GM12891 (cell line): ENCODE measurements around the gene JPH2.

Experiments
- POLR2AphosphoS5 ChIP-seq: IDR thresholded peaks from 2 replicates; pipeline ENCODE4 v1.6.1; 2011; ENCODE audit warnings: low read depth, low read length, control low read depth
- SPI1 ChIP-seq: IDR thresholded peaks from 2 replicates; pipeline ENCODE4 v1.6.1; 2011; ENCODE audit warnings: low read depth, low read length, control low read depth

DNA sequence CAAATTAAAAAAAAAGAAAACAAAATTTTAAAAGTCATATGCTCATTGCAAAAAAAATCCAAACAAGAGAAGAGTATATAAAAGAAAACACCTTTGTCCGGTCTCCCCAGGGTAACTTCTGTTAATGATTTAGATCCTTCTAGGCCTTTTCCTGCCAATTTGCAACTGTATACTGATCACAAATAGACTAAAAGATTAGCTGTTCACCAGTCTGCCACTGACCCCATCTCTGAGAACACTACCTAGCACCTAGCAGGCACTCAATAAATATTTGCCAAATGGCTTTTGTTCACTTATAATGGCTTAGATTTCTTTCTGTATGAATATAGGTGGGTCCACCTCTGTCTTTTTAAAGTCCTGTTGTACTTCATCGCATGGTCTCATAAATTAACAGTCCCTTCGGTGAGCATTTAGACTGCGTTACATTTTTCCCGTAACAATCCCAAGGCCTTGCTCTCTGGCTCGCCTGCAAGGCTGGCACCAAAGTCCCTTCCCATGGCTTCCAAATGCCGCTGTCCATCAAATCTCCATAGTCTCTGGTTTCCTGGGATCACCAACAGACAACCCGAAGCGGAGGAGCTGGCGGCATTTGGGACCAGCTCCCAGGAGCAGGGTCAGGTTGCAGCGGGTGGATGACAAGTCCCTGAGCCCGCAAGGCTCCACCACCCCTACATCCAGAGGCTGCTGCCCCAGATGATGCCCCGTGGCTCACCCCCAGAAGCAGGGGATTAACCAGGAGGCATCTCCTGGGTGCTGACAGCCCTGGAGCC, 11.8 kb downstream of the JPH2 start:
- no peak for TF ChIP-seq POLR2AphosphoS5
- no peak for TF ChIP-seq SPI1
